ENCODE measurements around the gene SPATA2. TPM values are rescaled to one million over a fixed set of nuclear protein-coding genes. Genes with fewer than 3 reads are reported as not detected.

Gene SPATA2
- total RNA-seq, 2 donors from 2014 or later = 6.5 to 6.8 TPM

DNA sequence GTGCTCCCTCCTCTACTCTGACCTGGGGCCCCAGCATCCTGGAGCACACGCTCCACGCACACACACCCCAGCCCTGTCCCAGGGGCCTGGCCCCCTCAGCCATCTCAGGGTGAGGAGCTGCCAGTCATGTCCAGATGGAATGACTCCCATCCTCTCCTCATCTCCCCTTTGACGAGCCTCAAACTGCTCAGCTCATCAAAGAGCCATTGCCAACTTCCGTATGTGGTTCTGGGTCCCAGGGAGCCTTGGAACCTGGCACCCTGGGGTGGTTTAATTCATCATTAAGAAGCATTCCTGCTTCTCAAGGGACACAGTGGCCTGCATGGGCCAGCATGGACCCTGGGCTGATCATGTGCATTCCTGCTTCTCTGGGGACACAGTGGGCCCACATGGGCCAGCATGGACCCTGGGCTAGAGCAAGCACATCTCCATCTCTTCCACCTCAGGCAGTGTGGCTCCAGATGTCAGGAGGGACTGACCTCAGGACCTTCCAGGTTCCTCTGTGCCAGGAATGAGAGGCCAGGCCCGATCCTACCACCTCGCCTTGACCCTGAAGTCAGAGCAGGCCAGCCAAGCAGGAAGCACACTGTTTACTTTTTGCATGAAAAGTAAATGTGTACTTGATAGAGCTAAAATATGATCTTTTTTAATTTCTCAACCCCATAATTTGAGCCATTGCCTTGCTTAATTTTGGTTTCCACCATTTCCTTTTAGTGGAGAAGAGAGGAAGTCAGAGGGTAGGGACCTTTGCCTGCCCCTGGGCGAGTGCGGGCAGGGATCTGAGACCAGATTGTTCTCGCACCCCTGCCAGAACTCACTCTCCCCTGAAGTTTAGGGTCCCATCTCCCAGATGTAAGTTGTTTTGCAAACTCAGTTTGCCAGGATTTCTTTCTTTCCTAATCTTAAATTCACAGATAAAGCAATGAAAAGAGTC is 26.1 kb downstream of the SPATA2 start:
- ATAC-seq (no peak), DNase-seq (no peak)
- intact Hi-C loops (cut with DNase I) = no loop called here

DNA sequence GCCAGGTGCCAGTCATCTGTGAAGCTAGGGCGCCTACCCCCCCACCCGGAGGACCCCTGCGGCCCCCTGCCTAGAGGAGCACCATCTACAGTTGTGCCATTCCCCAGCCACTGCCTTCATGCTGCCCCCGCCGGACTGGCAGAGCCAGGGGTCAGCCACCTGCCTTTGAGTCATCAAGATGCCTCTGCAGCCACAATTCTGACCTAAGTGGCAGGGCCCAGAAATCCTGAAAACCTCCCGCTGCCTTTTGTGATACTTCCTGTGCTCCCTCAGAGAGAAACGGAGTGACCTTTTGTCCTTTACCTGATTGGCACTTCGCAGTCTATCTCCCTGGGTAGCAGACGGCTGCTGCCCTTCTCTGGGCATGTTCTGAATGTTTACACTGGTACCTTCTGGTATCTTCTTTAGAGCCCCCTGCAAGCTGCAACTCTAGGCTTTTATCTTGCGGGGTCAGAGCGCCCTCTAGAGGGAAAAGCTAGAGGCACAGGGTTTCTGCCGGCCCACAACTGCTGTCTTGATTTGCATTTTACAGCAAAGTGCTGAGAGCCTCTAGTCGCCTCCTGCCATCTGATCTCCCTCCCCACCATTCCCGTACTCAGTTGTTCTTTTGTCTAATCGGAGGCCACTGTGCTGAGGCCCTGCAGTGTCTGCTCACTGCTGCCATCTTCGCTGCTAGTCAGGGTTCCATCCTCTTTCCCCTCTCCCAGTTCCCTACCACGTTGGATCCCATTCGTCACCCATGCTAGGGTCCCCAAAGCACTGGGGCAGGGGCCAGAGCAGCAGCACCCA is 26.9 kb downstream of the SPATA2 start:
- ATAC-seq = peak in 1 of 2 donors; percentile 3
- intact Hi-C loops (cut with DNase I) = no loop called here
- no peak for DNase-seq

- intact Hi-C loops (cut with DNase I) = no loop called here
- ATAC-seq (peak; percentile 26 to 42), DNase-seq (no peak)
Measured at GRCh38 chr20:49887251-49888211, 27.8 kb downstream of the SPATA2 start.

DNA sequence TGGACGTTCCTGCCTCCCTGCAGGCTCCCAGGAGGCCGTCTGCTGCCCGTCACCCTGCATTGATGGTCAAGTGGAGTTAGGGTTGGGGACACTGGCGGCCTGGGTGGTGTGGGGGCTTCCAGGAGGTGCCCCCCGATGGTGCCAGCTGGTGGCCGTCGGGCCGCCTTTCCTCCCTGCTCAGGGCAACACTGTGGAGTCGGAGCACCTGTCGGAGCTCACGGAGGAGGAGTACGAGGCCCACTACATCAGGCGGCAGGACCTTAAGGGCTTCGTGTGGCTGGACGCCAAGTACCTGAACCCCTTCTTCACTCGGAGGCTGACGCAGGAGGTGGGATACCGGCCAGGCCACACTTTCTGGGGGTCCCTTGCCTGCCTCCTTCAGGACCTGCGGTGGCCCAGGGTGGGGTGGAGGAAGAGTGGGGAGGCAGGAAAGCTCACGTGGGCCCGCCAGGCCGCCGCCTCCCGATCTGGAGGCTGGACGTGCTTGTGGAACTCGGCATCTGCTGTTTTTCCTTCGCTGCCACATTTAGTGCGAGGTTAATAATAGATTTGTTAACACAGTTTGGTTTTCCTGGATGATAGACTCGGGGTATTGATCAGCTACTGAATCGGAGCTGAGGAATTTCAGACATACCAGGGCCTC is 28.6 kb downstream of the SPATA2 start:
- intact Hi-C loops (cut with DNase I) = no loop called here
- ATAC-seq = no peak
- DNase-seq = no peak

GRCh38 chr20:49885558-49886332 is 29.6 kb downstream of the SPATA2 start:
- no peak for ATAC-seq
- DNase-seq = no peak
- intact Hi-C loops (cut with DNase I) = no loop called here

GRCh38 chr20:49883246-49883802 is 32.0 kb downstream of the SPATA2 start:
- ATAC-seq (no peak), DNase-seq (no peak)
- intact Hi-C loops (cut with DNase I) = no loop called here

DNA sequence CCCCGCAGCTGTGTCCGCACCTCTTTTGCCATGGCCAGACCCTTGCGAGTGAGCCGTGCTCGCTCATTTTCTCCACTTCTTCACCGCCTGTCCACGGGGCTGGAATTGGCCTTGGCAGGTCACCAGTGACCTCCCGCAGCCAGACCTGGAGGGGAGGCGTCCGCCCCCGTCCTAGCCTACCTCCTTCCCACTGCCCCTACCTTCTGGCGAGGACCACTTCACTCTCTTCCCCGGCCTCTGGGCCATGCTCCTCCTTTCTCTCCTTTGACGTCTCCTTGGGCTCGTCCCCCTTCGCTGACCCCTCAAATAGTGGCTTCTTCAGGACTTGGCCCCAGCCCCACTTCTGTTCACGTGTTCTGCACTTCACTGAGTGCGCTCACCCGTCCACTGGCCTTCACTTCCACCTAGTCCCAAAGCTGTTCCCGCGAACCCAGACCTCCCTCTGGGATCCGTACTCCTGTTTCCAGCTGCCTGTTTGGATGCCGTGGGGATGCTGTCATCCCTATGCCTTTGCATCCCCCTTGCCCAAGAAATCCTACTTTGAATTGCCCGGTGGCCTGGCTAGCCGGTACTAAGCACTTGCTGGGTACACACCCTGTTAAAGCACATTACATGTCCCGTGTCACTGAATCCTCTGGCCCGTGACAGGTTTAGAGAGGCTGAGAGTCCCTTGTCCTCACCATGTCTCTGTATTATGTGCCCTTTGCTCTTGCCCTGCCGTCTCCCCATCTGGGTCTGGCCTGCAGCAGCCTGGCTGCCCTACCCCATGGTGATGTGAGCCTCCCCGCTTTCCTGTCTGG is 33.0 kb downstream of the SPATA2 start:
- intact Hi-C loops (cut with DNase I) = no loop called here
- DNase-seq (no peak), ATAC-seq (no peak)

DNA sequence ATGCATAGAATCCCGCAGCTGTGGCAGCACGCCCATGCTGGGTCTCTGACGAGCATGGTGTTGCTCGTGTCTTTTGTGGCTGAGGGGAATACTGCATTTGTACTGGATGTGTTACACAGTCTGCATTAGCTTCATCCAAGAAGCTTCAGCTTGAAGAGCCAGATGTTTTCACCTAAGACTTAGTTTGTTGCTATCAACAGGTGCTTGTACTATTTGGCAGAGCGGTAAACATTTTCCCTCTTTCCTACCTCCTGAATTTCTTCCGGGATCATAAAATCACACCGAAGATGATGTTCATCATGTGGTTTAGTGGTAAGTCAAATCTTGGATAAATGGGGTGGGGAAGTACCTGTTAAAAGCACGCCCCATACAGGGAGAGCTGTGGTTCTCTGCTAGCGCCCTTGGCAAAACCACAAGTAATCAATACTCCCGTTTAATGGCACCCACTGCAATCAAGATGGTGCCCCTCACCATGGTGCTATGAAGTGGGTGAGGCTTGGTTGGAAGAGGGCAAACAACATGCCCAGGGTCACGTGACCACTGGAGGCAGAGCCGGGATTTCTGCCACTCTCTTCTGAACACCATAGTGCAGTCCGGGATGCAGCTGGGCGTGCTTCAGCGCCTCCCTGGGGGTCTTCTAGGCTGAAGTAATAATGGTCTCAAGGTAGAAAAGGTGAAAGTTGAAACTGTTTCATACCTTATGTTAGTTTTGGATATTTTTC is 34.4 kb downstream of the SPATA2 start:
- no peak for ATAC-seq
- intact Hi-C loops (cut with DNase I) = no loop called here
- DNase-seq = no peak

DNA sequence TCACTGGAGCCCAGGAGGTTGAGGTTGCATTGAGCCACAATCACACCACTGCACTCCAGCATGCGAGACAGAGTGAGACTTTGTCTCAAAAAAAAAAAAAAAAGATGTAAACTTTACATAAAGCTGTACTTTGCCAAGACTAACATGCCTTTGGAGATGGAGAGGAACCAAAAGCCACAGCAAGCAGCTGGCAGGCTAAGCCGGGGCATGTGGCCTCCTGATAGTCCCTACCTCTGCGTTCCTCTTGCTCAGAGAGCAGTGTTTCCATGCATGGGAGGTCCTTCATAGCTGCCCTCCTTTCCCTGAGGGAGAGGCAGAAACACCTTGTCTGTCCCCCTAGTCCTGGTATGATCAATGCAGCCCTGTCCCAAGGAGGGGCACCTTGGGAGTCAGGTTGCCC is 35.2 kb downstream of the SPATA2 start:
- no peak for ATAC-seq
- intact Hi-C loops (cut with DNase I) = no loop called here
- no peak for DNase-seq

GRCh38 chr20:49878977-49879376 is 36.4 kb downstream of the SPATA2 start:
- ATAC-seq = no peak
- DNase-seq = no peak
- intact Hi-C loops (cut with DNase I) = no loop called here

DNA sequence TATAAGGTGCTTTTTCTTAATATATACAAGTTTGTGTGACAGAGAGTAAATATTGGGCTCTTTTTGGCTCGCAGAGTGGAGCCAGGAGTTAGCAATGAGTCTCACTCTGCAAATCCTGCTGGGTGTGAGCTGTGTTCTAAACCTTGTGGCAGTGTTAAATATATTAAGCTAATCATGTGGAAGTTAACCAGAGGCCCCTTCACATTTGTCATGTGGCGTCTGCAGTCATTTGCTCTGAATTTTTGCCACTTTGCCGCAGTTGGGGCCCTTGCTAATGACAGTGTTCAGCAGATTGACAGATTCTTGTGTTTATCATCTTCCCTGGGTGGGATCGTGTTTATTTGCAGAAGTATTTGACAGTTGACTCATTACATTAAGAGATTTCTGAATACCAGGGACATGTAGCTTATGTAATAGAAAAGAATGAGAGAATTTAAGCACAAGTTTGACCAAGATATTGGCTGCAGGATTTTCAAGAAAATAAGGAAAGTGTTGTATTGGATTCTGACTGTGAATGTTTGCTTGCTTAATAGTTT is 37.9 kb downstream of the SPATA2 start:
- intact Hi-C loops (cut with DNase I) = no loop called here
- ATAC-seq (no peak), DNase-seq (no peak)

GRCh38 chr20:49874696-49875095 is 40.6 kb downstream of the SPATA2 start:
- intact Hi-C loops (cut with DNase I) = no loop called here
- ATAC-seq (no peak), DNase-seq (no peak)

DNA sequence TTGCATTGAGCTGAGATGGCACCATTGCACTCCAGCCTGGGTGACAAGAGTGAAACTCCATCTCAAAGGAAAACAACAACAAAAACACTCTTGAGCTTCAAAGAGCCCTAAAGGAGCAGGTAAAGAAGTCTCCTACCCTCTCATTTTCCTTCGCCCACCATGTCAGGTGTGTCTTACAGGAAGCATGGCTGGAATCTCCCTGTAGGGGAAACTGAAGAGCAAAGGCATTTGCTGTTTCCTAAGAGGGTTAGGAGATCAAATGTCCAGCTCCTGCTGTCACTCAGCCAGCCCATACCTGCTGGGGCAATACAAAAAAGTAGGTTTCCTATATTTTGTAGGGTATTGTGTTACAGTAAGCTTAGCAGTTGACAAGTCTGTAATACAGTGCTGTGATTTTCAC is 43.3 kb downstream of the SPATA2 start:
- ATAC-seq (no peak), DNase-seq (no peak)
- intact Hi-C loops (cut with DNase I) = no loop called here

DNA sequence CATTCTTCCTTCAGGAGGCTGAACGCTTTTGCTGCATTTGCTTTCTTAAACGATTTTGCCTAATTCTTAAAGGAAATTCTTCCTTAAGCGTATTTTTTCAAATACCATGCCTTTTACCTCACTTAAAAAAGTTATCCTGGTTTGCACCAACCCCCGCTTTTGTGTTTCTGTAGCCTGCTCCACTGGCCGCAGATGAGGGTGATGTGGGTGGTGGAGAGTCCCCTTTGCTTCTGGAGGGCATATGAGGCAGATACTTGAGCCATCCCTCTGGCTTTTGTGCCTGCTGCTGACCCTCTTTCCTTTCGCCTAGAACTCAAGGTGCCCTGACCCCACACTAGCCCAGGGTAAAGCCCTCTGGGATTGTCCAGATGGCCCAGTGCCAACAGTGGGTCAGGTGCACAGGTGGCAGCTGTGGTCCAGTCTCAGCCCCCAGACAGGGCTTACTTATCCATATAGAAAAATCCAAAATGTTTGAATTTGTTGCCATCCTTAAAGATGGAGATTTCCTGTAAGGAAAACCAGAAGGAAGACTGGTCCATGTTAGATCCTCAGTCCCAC is 43.9 kb downstream of the SPATA2 start:
- ATAC-seq (no peak), DNase-seq (no peak)
- intact Hi-C loops (cut with DNase I) = no loop called here

DNA sequence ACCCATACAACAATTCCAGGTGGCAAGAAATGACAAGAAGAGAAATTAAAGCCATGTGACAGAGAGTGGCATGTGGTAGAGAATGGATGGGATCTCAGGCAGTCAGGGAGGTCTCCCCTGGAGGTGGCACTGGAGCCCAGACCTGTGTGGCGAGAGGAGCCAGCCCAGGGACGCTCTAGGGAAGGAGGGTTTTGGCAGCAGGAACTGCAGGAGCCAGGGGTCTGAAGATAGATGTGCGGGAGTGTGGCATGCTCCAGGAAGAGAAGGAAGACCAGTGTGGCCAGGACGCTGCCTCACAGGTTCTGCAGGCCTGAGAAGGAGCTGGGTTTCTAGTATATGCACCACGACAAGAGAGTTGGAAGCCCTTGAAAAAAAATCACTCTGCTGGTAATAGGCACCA is 45.1 kb downstream of the SPATA2 start:
- no peak for ATAC-seq
- intact Hi-C loops (cut with DNase I) = no loop called here
- DNase-seq = no peak

GRCh38 chr20:49868964-49869363 is 46.4 kb downstream of the SPATA2 start:
- DNase-seq (no peak), ATAC-seq (no peak)
- intact Hi-C loops (cut with DNase I) = no loop called here

Measured in left cardiac atrium (tissue), 4 donors.